GM18505 (cell line): ENCODE results near the gene ZBTB8B.
"Not testable (repeated sequence)": the region's sequence is repeated elsewhere in the genome, so short reads cannot be mapped to it uniquely, and the experiment has no call there.

Experiments used
- ATAC-seq: cut with Tn5 transposase; IDR thresholded peaks from one replicate; pipeline ENCODE4 v1.9.1; 2021; ENCODE audit not compliant: unreplicated experiment
- POLR2A ChIP-seq: IDR thresholded peaks from 4 replicates; pipeline ENCODE4 v1.6.1; 2011; ENCODE audit warnings: borderline replicate concordance; ENCODE audit not compliant: insufficient read depth, insufficient read length; ENCODE audit errors: extremely low read depth

ZBTB8B gene

DNA sequence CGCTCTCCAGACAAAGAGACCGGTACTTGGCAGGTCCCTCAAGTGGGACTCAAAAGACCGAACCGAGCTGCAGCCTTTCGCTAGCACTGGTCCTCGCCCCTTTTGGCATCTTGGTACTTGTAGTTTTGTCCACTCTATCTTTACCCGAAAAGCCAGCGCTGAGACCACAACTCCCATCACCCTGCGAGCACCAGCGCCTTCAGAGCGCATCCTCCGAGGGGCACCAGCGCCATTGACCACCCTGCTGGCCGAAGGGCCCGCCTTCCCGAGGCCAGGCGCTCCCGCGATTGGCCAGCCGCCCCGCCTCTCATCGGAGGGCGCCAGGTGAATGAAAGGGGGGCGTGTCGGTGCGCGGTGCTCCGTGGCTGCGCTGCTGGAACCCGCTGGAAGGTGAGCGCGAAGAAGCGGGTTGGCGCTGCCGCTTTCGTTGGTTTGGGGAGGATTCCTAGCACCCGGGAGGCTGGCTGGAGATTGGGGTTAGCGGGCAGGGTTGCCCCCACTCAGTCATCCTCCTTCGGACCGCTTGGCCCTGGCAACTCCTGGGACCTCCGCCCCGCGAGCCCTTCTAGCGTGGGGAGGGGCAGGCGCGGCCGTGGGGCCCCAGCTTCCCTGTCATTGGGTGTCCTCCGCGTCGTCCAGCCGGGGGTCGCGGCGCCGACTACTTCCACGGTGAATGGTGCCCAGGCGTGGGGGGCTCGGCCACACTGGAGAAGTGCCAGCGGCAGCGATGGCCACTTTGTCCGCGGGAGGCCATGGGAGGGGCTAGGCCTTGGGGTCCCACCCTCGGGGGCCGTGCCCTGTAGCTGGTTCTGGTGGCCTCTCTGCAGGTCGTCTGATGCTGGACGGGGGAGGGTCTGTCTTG lies at the start of gene ZBTB8B:
ZBTB8B (plus strand) TSS at position 357 of the 862 bp plus-strand sequence. CDS start 5,553 bp downstream, outside the sequence.
- ATAC-seq = no peak
- TF ChIP-seq POLR2A = no peak

- TF ChIP-seq POLR2A = no peak
- no peak for ATAC-seq
Observed at GRCh38 chr1:32421775-32422174, 43.1 kb upstream of the ZBTB8B start.

DNA sequence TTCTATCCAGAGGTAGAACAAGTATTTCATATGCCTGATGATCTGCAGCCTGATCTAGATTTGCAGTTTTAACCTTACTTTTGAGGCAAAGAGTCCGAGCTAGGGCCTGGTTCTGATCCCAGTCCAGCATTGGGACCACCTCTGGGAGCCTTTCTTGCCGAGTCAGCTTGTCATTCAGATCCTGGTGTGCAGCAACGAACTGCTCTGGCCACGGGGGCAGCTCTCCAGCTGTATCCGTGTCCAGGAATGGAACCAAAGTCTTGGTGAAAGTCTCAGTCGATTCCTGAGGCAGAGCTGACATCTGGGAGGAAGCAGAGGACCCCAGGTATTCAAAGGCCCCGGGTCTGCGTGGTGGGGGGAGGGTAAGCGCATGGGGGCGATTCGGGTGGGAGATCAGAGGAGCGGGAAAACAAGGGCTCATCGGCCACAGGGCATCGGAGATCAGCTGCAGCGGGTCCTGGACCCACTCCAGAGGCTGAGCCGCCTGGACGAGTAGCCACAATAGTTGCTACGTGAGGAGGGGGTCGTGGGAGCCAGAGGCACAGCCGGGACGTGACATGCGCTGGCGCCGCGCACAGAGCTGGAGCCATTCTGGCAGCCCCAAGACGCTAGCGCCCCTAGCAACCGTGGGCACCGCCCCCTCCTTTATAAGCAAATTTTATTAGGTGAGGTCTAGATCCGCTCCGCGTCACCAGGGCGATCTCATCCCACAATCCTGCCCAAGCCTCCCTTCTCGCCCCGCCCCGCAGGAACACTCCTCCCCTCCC lies 38.2 kb upstream of the ZBTB8B start:
- ATAC-seq = no peak

GRCh38 chr1:32427264-32427963 lies 37.5 kb upstream of the ZBTB8B start:
- no peak for TF ChIP-seq POLR2A
- ATAC-seq = no peak

More for the DNA sequence above, 38.2 kb upstream of the ZBTB8B start:
- TF ChIP-seq POLR2A = no peak

GRCh38 chr1:32431736-32432400 lies 33.0 kb upstream of the ZBTB8B start:
- no peak for TF ChIP-seq POLR2A
- no peak for ATAC-seq

DNA sequence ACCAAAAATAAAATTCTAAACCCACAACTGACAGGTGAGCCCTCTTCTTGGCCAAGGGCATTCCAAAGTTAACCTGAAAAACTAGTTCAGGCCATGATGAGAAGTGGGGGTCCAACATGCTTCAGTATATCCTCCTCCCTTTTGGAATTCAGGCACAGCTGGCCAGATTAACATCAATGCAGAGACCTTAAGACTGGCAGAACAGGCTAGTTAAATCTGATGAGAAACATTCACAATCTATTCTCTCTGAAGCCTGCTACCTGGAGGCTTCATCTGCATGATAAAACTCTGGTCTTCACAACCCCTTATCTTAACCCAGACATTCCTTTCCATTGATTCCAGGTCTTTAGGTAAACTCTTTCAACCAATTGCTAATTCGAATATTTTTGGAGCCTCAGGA lies 26.7 kb upstream of the ZBTB8B start:
- no peak for TF ChIP-seq POLR2A
- ATAC-seq = no peak

DNA sequence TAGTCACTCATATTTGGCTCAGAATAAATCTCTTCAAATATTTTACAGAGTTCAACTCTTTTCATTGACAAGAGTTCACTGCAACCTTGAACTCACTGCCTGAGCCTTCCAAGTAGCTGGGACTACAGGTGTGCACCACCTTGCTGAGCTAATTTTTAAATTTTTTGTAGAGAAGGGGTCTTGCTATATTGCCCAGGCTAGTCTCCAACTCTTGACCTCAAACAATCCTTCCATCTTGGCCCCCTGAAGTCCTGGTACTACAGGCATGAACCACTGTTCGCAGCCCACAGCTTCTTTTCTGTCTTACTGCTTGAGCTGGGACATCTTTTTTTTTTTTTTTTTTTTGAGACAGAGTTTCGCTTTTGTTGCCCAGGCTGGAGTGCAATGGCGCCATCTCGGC lies 26.1 kb upstream of the ZBTB8B start:
- ATAC-seq = not testable (repeated sequence)

DNA sequence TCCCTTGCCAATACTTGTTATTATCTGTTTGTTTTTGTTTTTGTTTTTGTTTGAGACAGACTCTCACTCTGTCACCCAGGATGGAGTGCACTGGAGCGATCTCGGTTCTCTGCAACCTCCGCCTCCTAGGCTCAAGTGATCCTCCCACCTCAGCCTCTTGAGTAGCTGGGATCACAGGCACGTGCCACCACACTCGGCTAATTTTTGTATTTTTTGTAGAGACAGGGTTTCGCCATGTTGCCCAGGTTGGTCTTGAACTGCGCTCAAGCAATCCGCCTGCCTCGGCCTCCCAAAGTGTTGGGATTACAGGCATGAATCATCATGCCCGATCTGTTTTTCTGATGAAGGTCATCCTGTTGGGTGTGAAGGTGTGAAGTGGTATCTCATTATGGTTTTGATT lies 23.4 kb upstream of the ZBTB8B start:
- not testable (repeated sequence) for ATAC-seq

DNA sequence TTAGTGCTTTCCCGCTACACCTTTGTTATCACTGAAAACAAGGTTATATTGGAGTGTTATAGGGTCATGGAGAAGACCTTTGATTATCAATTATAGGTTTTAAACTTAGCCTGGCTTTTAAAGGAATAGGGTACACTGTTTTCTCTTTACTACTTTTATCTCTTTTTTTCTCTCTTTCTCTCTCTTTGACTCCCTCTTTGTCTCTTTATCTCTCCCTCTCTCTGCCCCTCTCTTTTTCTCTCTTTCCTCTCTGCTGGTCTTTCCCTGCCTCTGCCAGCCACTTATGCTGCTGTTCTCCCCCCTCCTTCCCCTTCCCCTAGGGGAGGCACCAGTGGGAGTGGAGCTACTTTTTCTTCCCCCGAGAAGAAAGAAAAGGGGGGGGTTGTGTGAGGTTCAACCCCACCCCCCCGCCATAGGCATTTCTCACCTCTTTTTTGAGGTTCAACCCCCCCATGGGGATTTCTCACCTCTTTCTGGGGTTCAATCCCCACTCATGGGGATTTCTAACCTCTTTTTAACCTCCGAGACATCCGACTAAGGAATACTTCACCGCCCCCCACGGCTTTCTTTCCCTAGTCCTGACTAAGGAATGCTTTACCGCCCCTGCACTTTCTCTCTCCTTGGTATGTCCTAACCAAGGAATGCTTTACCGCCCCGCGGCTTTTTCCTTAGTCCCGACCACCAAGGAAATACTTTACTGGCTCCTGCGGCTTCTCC lies 17.2 kb upstream of the ZBTB8B start:
- ATAC-seq = no peak
- no peak for TF ChIP-seq POLR2A

- not testable (repeated sequence) for ATAC-seq
Observed at GRCh38 chr1:32448186-32448772, 16.6 kb upstream of the ZBTB8B start.

GRCh38 chr1:32448773-32449456 lies 16.0 kb upstream of the ZBTB8B start:
- no peak for TF ChIP-seq POLR2A
- no peak for ATAC-seq

- not testable (repeated sequence) for ATAC-seq
Observed at GRCh38 chr1:32449457-32449831, 15.4 kb upstream of the ZBTB8B start.

DNA sequence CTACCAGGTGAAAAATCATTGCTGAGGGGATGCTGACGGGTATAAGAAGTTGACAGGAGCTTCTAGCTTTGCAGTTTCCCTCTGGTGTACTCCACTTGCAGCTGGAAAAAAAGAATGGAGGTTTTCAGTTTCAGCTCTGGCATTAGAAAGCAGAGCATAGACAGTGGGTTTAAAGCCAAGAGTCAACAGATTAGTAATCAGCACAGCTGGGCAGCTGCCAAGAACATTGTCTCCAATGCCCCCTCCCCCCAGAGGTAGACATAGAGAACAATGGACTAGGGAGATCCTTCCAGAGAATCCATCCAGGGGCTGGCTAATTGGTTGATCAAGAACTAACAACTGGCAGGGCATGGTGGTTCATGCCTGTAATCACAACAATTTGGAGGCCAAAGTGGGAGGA lies 10.1 kb upstream of the ZBTB8B start:
- TF ChIP-seq POLR2A = no peak
- ATAC-seq = no peak
